HPDE6-E6E7 (cell line): ENCODE measurements around the gene SMIM36.
A peak's percentile ranks its signal among the peaks of the same experiment; 100 is the strongest.
"Not testable (repeated sequence)": the region's sequence is repeated elsewhere in the genome, so short reads cannot be mapped to it uniquely, and the experiment has no call there.

Source experiments
- DNase-seq: peaks from one replicate; pipeline ENCODE4 v3.0.0; 2011; ENCODE audit warnings: missing footprints; ENCODE audit errors: extremely low spot score

The SMIM36 gene

DNA sequence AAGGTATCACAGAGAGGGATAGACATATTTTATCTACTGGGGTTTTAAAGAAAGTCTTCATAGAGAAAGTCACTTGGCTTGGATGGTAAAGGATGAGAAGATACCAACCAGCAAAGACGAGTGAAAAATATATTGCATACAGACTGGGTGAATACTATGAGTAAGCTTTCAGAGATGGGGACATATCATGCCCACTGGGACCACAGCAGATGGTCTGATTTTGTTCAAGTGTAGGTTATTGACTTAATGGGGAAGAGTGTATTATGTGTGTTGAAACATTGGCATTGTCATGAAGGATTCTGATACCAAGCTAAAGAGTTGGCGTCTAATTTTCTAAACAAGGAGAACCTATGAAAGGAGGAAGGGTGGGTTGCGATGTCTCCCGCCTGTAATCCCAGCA, 75.8 kb downstream of the SMIM36 start:
- no peak for DNase-seq

DNA sequence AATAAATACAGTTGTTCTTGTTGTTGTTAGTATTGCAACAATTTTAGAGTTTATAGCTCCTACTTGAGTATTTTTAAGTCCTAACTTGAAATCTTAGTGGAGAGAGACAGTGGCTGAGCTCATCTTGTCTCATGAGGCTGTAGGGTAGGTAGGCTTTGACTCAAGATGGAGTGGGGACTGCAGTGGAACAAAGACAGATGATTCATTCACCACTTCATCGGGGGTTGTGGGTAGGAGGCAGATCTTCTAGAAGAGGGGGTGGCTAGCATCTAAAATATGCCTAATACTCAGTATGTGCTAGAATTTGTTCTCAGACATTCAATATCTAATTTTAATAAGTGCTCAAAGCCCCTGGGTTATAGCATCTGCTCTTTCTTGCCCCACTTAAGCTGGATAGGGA, 76.5 kb downstream of the SMIM36 start:
- no peak for DNase-seq

DNA sequence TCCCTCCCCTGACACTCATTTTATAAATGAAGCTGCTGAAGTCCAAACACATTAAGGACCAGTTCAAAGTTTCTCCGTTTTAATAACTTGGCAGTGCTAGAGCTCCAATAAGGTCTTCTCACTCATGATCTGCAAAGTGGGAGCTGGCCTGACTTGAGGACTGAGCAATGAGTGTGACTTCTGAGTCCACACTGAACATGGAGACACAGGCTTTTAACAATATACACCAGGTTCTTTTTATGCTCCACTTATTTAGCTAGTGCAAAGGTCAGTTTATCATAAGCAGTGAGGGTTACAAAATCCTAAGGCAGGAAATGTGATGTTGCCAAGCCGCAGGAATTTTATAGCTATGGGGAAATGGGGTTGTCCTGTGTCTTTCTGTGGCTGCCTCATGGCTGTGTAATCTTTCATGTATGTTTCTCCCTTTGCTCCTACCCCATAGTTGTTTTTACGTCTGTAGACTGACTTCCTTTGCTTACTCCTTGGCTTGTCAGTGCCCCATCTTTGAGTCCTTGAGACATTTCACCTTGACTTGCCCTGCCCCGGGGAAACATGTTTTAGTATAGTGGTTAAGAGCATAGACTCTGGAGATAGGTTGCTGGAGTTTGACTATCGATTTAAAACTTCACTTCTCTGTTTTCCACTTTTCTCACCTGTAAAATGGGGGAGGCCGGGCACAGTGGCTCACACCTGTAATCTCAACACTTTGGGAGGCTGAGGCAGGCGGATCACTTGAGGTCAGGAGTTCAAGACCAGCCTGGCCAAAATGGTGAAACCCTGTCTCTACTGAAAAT, 77.4 kb downstream of the SMIM36 start:
- DNase-seq = peak; percentile 78

DNA sequence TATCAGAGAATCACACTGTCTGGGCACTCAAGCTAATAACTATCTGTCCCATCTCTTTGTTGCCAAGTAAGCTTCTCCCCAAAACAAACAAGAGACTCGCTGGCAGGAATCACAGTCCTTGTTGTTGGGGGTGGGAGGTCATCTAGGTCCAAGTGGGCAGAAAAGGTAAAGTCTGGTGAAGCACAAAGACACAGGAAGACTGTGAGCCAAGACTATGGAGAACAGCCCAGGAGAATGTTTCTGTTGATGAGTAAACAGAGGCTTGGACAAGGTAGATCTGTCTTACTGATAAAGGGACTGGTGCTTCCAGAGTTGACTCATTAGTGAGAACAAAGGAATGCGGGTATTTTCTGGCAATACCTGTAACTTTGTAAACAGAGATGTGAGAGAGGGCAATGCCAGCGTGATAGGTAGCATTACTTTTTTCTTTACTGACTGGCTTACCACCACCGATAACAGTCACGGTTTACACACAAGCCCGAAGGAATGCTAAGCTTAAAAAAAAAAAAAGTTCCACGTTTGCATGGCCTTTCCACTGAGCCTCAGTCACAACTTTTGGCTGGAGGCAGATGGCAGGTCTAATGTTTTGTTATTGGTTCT, 78.1 kb downstream of the SMIM36 start:
- peak; percentile 95 for DNase-seq

DNA sequence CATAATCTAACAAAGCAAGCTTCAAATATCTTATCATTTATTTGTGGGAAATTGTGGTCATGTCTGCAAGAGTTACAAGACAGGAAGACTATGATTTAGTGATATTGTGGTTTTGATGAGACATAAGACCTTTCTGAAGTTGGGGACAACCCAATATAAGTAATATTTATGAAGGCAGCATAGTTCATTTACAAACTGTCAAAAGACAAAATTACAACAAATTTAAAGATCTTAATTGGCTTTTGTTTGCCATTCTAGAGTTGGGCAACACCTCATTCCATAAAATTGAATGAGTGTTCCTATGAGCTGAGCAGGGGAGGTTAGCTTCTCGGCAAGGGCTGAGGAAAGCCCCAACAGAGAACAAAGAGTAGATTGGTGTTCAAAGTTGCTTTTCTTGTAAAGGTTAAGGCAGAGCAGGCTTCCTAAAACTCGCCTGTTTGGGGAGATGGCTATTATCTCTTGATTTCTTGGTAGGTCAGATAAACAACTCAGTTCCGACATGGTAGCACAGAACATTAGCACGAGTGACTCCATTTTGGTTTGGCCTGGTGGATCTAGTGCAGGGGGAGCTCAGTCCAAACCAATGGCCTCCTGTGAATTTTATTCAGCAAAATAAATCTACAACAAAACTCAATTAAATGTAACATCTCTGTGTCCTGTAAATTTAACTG, 78.8 kb downstream of the SMIM36 start:
- no peak for DNase-seq

DNA sequence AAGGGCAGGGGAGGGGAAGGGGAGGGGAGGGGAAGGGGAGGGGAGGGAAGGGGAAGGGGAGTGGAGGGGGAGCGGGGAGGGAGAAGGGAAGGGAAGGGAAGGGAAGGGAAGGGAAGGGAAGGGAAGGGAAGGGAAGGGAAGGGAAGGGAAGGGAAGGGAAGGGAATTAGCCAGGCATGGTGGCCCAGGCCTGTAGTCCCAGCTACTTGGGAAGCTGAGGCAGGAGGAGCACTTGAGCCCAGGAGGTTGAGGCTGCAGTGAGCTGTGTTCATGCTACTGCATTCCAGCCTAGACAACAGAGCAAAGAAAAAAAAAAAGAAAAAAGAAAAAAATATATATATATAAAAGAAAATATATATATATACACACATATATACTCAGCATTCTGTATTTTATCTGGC, 79.3 kb downstream of the SMIM36 start:
- not testable (repeated sequence) for DNase-seq

DNA sequence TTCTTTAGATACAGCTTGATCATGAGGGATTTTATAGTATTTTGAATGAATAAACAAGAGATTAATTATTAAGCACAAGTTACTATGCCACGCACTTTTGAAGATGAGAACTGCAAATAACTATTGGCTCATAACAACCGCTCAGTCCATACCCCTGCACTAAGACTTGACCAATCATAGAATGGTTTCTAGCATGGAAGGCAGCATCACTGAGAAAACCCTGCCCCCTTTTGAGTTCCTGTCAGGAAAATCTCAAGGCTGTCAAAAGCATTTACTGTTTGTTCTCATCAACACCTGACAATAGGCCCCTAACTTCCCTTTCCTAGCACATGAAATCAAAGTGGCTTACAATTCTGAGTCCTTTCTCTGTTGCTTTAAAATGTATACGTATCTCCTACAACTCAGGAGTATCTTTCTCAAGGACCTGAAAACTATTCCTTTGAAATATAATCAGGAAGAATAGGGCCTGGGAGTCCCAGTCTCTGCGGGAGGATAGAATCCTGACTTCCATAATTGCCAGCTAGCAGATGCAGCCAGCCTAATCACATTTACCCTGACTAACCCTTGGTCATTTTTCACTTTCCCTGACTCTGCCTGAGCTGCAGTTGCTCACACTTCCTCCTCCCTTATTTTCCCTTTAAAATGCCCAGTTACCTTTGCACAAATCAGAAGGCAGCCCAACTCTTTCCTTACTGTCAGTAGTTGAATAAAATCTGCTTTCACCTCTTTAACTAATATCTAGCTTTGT, 80.5 kb downstream of the SMIM36 start:
- no peak for DNase-seq

DNA sequence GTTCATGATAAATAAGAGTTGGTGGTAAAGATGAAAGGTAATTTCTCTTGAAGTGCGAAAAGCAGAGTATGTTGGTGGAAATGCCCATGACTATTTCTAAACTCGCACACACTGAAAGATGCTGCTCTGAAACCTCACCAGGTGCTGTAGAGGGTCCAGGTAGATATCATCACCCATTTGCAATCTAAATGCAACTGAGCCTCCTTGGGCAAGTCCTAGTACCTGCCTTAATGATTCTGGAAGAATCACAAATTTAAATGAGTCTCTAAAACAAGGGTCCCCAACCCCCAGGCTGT, 83.7 kb downstream of the SMIM36 start:
- no peak for DNase-seq

DNA sequence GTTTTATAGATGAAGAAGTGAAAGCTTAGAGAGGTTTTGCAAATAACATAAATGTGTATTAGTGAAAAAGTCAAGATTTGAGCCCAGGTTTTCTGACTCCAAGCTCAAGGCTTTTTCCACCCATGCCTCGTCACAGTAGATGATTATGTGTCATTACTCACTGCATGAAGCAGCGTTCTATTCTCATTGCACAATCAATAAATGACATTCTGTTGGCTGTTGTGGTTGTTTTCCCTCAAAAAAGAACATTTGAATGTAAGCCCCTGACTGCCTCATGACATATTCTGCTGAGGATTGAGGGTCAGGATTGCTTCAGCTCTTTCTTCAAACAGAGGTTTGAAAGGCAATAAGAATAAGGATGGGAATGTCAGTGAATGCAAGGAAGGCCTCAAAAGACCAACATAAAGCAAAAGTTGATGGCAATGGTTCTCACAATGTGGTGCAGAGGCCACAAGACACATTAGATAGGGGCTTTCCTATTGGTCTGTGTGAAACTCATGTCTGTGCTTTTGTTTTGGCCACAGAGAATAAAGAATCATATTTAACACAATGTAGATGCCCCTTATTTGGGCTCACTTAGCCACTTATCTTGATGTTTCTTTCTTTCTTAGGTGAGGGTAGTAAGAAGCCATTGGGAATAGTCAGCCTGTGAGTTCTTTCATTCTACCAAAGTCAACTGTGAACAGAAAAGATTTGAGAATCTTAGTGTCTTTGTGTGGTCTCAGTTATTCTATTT, 84.2 kb downstream of the SMIM36 start:
- DNase-seq = no peak

DNA sequence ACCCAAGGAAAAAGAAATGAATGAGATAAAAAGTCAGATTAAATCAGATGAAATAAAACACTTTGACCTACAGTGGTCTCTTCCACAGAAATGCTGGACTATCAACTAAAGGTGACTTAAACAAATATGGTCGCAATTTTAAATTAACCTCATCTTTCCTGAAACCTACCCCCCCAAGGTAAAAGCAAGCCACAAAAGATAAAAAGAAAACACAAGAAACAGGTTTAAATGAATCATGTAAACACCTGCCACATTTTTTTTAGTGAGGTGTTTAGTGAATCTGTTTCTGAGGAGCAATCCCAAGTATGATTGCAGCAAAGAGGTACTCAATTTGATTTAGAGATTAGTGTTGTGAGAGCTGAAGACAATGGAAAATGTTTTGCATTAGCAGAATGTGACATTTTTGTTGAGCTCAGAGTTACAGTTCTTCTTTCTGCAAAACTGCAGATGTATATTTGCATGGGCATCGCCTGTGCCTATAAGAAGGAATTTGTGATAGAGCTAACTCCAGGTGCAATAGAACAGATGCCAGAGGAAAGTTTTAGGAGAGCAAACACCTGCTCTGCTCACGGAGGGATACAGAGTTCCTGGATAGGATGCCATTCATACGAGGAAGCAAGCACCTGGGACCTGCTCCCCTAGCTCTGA, 86.2 kb downstream of the SMIM36 start:
- DNase-seq = no peak

DNA sequence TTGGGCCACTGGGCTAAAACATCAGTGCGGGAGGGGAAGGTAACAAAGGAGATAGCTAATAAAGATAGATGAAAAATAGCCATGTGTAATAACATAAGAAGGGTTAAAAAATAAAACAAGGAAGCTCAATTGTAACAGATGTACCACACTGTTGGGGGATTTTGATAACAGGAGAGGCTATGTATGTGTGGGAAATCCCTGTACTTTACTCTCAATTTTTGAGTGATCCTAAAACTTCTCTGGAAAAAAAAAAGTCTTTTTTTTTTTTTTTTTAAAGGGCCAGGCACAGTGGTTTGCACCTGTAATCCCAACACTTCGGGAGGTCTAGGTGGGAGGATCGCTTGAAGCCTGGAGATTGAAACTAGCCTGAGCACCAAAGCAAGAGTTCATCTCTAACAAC, 87.7 kb downstream of the SMIM36 start:
- no peak for DNase-seq

DNA sequence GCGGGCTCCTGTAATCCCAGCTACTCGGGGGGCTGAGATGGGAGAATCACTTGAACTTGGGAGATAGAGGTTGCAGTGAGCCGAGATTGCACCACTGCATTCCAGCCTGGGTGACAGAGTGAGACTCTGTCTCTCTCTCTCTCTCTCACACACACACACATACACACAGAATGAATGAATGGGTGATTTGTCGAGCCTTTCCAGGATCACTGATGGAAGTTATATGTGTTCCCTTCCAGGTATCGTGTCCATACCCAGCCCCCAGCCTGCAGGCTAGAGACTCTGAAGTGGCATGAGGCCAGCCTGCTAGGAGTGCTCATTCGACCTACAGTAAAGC, 88.5 kb downstream of the SMIM36 start:
- DNase-seq = not testable (repeated sequence)

DNA sequence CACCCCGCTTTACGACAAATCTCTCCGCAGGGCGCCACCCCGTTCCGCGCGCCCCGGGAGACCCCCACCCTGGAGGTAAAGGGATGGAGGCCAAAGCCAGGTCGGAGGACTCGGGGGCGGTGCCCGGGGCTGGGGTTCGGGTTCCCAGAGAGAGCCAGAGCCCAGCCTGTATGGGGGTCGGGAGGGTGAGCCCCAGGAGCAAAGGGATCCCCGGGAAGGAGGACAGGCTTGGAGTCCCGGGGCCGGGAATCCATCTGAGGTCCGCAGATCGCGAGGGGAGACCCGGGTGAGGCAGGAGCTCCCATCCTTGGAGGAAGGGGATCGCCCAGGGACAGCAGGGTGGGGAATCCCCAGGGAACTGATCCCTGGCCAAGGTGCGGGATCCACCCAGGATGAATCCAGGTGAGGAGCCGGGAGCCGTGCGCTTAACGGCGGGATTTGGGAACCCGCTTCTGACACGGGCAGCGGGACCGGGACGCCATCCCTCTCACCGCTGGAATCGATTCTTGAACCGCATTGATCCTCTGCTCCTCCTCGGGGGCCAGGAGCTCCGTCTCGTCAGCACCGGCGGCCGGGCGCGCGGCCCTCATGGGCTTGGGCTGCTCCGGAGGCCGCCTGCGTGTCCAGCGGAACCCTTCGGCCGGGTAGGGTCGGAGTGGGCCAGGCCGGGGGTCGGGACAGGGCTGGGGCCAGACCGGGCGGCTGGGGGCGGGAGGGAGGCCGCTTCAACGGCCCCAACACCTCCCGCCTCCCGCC, 89.9 kb downstream of the SMIM36 start, which contains the start of gene MMD:
MMD (minus strand) TSS at position 657 of the 756 bp plus-strand sequence; CDS start at position 517, 140 bp downstream.
- peak; percentile 65 for DNase-seq

DNA sequence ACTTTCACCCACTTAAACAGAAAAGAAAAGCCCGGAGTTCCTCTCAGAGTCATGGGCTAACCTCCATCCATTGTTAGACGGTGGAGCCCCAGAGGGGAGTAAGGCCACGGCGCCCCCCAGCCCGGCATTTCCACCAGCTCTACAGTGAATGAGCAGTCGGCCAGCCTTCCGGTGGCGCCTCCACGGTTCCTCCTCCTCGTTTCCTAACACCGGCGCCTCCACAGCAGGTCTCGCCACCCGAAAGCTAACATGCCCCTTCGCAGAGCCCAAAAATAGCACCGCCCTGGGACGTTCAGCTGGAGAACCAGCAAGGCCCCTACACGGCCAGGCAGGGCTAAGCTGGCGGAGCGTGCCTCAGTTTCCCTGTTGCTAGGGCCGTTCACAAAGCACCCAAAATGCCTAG, 90.5 kb downstream of the SMIM36 start:
- DNase-seq = no peak

DNA sequence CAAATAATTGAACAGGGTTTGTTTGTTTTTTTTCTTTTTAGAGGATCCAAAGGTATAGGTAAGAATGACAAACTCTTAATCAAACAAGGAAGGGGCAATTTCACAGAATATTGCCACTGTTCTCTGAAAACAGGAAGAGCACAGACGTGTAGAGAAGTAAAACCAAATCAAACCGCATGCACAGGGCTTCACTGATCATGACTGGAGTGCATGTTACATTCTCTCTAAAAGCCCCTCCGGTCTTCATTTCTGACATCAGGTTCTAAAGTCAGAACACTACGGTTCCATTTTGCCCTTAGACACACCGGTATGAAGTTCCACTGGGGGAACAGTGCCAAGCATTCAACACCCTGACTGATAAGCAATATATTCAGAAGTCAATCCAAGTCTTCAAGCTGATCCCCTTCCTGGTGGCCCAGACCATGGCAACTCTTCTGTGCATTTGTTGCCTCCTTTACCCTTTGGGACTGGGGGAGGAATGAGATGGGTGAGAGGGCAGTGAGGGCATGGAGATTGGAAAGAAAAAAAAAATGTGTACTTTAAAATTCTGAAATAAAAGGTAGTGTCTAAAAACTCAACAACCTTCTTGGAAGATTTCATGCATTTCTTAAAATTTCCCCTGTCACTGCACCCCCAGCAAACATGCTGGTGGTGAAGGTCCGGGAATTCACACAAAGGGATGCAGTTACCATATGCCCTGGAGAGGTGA, 91.0 kb downstream of the SMIM36 start:
- no peak for DNase-seq

DNA sequence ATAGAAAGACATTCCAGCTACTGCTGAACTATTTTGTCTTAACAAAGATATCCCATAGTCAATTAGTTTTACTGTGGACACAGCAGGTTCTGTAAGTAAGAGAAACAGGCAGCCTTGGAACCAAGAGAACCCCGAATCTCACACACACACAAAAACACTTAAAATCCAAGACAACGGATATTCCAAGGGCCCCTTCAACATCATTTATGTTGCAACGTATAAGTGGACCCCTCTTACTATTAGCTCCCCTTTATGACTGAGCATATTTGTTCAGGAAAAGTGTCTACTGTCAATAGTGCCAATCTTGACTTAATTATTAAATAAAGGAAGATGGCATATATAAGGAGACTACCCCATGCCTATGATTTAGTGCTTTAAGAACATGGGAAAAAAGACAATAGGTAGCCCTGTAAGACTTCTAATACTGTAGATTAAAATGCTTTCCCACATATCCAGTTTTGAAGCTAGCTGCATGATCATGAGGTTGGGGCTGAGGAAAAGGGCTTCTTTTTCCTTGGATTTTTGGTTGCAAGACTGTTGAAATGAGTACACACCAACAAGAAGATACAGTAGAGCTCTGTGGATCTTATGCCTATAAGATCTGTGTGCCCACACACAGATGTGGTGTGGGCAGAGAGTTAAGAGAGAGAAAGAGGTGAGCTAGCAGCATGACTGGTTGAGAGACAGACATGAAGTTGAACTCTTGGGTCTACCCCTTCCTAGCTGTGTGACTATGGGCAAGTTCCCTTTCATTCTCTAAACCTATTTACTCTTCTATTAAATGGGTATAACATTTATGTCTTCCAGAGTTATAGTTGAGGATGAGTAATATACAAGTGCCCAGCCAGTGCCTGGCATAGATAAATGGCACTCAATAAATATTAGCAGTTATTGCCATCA, 92.6 kb downstream of the SMIM36 start:
- DNase-seq = no peak

DNA sequence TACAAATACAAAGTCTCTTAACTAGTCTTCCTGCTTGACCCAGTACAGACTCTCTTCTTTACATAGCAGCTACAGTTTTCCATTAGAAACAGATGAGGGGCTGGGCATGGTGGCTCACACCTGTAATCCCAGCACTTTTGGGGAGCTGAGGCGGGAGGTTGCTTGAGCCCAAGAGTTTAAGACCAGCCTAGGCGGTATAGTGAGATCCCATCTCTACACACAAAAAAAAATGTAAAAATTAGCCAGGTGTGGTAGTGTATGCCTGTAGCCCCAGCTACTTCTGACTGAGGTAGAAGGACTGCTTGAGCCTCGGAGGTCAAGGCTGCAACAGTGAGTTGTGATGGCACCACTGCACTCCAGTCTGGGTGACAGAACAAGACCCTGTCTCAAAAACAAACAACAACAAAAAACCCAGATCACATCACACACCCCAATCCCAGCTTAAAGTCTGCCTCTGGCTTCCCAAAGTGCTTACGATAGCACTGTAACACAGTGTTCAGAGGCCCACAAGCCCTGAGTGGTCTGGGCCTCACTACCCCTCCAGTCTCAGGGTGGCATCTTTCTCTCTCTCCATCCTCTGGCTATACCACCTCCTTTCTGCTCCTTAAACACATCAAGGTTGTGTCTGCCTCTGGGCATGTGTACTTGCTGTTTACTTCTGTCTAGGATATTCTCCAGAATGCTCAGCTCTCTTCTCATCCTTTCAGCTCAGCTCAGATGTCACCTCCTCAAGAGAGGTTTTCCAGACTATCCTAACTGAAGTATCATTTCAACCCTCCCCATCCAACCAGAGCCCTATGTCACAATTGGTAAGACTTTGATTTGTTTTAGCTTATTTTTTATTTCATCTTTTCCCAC, 93.6 kb downstream of the SMIM36 start:
- no peak for DNase-seq
